ENCODE data around the gene GABBR2.
"Not testable (repeated sequence)": the region's sequence is repeated elsewhere in the genome, so short reads cannot be mapped to it uniquely, and the experiment has no call there.

The GABBR2 gene

DNA sequence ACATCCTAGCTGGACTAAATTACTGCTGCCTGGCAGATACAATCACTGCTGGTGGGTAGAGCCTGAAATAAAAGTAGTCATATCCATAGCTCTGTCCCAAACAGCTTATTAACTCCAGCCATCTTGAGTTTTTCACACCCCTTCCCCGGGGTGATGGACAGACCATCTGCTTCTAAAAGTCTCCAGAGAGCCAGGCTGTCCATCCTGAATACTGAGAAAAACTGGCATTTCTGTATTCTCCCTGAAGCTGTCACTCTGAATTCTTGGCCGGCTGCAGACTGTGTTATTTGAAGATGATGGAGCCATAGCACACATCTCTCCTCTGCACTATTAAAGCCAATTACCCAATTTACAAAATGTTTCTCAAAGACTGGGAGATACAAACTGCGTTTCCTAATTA lies 118.6 kb downstream of the GABBR2 start:
- DNase-seq: no peak

DNA sequence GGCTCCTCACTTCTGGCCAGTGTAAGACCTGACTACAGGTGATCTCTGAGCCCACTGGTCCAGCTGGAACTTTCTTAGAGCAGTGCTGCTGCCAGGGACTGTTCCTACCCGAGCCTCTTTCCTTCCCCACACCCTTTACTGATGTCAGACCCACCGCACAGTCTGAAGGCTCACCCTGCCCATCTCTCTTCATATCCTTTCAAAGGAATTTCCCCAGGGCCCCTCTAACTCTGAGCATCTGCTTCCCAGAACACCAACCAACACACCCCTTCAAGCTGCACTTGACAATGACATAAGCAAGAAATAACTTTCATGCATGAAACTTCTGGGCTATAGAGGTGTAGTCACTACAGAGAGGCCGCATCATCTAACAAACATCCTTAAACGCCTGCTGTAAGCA lies 119.6 kb downstream of the GABBR2 start:
- no peak for DNase-seq

DNA sequence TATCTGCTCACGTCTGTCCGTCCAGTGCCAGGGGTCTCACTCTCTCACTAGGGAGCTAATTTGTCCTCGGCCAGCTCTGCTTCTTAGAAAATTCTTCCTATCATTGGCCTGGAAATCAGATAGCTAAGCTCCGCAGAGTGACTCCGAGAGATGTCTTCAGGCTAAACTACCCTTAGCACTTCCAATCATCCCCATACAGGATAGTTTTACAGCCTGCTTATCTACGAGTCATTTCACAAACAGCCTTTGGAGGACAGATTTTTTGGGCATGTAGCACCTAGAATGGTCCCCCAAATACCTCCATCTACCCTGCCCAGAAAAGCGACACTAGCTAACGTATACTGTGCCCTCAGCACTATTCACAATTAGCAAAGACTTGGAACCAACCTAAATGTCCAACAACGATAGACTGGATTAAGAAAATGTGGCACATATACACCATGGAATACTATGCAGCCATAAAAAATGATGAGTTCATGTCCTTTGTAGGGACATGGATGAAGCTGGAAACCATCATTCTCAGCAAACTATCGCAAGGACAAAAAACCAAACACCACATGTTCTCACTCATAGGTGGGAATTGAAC lies 123.8 kb downstream of the GABBR2 start:
- DNase-seq: not testable (repeated sequence)

DNA sequence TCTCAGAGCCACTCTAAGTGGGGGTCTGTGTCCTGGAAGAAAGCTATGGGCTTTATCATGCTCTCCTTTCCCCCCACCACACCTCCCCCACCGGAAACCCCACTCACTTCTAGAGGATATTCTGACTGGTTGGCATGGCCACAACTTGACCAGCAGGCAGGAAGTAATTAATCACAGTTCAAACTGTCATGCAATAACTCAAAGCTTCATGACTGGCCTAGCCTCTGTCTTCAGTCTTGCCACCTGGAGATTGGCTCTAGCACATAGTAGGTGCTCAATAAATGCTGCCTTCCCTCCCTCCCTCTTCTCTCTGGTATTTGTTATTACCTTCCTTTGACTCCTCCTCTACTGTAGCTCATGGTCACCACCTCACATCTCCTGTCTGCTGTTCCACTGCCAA lies 124.7 kb downstream of the GABBR2 start:
- DNase-seq: no peak

DNA sequence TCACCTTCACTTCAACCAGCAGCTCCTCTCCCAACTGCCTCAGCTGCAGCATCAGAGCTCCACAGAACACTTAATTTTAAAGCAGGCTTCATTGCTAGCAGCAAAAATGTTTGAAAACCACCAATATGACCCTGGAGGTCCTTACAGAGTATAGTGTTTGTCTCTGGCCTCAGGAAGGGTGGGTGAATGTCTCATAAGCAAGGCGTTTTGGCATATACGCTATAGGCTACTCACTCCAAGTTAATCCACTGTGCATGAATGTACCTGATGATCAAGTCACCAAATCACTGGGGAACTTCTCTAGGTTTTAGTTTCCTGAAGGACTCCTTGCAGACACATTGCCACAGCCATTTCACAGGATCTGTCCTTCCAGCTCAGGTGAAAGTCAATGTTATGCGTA lies 125.3 kb downstream of the GABBR2 start:
- DNase-seq: no peak

DNA sequence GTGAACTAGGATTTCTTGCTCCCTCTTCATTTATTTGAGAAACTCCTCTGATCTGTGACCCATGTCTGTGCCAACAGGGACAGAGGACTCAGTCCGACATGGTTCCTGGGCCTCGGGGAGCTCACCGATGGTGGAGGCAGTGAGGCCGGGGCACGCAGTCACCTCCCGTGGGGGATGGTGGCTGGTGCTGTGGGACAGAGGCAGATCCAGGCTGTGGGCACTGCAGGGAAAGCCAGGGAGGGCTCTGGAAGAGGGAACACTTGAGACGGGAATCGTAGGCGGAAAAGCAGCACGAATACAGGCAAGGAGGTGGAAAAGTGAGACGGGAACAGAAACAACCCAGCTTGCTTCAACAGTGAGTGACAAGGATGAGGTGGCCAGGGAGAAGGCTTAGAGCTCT lies 127.8 kb downstream of the GABBR2 start:
- DNase-seq: no peak

DNA sequence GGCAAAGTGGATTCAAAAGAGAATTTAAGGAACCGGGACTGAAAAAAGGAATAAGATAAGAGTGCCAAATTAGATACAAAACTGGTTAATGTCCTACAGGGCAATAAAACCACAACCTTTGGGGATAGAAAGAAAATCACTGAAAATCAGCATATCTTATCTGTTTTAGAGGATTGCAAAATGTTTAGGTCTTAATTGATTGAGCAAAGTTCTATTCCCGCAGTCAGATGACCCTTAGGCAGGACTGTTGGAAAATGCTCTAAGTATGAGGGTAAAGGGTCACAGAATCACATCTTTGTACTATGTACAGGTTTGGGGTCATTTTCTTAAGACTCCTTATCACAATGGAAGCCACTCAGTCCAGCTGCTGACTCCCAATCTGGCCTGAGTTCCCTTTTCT lies 129.0 kb downstream of the GABBR2 start:
- no peak for DNase-seq

DNA sequence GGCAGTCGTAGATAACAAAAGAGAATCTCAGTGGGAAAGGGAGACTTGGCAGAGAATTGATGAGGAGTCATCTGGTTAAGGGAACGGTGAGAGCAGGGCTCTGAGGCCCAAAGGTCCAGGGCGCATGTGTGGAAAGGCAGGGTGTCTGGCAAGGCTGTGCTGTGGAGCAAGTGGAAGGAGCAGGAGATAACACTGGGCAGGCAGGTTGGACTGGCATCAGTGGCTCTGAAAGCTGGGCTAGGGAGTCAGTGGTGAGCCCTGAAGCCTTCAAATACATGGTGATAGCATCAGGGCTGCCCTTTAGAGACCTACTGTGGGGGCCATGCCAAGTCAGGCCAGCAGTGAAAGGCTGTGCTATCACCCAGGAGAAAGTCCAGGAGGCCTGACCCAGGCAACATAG lies 131.3 kb downstream of the GABBR2 start:
- DNase-seq: no peak

DNA sequence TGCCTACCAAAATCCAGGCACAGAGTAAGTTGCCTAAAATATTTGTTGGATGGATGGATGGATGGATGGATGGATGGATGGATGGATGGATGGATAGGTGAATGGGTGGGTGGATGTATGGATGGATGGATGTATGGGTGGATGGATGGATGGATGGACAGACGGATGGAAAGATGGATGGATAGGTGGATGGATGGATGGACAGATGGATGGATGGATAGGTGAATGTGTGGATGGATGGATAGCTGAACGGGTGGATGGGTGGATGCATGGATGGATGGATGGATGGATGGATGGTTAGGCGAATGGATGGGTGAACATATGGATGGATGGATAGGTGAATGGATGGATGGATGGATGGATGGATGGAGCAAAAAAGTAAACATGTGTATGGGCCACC lies 131.9 kb downstream of the GABBR2 start:
- DNase-seq: no peak

DNA sequence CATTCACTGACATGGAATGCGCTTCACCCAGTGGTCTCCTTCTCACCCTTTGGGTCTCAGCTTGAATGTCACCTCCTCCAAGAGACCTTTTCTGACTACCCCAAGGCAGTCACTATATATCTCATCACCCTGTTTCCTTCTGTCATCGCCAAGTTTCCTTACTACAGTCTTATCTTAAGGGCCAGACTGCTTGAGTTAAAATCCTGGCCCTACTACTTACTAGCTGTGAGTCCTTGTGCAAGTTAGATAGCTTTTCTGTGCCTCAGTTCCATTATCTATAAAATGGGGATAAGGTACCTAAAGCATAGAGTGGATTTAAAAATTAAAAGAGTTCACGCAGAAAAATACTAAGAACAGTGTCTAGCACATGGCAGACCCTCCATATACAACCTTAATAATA lies 132.4 kb downstream of the GABBR2 start:
- DNase-seq: no peak

DNA sequence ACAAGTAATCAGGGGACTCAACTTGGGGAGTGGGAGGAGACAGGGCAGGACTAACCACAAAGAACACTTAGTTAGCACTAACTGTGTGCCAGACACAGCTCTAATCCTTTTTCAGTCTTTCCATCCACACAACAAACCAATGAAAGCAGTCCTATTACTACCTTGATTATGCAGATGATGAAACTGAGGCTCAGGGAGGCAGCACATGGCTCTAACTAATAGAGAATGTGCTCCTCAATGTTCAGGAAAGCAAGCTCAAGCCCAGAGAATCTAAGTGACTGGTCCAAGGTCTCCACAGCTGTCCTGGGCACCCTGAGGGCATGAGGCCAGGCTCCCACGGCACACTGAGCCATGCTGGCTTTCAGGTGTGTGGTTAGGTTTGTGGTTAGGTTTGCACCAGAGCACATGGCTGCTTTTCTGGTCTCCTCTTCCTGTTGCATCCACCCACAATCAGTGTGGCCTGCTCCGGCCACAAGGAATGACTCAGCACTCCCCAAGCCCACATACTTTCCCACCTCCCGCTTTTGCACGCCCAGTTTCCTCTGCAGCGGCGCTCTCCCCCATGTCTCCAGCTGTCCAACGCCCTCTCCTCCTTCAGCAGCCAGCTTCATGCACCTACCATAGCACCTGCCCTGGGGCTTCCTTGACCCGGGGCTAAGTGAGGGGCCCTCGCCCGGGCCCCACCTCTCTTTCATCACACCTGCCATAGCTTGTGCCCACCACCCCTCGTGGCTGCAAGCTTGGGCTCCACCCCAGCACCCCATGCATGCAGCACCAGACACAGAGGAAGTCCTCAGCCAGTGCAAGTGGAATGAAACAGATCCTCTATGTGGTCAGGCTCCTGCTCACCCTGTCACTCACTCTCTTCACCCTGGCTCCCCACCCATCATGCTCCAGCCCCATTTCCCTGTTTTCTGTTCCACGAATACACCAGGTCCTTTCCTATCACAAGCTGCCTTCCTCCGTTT lies 133.1 kb downstream of the GABBR2 start:
- DNase-seq: no peak

DNA sequence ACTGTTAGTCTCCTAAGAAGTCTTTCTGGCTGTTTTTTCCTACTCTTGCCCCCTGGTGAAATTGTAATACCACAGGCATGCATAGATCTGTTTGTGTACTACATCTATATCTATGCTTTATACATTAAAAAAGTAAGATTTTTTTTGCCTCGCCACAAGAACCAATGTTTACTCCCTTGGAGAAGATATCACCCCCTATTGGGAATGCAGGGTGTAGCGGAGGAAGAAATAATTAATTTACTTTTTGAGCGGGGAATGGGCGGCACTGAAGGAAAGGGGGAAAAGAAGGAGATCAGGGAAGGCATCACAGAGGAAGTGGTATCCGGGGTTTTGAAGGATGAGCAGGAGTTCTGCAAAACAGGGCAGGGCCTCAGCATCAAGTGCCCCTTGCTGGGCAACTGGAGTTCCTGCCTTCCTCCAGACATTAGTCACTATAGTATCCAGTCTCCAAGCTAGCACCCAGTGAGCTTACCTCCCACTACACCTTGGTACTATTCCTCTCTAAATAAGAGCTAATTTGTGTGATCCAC lies 134.9 kb downstream of the GABBR2 start:
- DNase-seq: no peak

DNA sequence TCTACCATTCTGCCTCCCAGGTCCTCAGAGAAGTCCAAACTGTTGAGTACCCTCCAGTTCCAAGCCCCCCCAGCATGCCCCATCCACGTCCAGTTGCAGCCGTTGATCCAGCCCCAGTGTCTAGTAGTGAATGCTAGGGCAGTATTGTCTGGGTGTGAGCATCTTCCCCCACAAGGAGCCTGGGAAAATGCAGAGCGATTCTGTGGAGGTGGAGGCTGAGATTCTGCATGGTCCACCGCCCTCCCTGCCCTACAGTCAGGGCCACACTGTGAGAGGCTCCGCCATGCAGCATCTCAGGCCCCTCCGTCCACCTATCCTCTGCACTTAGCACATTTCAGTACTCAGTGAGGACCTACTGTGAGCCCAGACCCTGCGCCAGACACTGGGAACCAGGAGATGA lies 135.9 kb downstream of the GABBR2 start:
- no peak for DNase-seq

DNA sequence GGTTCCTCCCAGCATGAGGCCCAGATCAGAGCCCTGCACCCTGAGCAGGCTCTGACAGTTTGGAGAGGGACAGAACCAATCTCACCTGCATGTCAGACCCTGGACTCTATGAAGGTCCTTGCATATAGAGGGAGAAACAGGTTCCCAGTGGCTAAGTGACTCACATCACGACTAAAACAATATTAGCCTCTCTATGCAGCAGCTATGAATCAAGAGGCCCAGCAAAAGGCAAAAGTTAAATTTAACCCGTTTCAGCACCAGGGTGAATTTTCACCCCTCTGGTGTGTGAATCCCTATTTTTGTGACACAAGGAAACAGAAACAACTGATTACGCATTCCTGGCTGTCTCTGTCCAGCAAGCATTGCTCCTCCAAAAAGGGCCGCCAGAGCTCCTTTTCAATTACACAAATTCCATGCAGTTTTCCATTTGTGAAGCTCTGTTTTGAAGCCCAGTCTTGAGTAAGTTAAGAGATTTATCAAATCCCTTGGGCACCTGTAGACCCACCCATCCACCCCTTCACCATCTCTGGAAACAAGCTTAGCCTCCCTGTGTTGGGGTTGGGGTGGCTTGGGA lies 136.6 kb downstream of the GABBR2 start:
- no peak for DNase-seq

DNA sequence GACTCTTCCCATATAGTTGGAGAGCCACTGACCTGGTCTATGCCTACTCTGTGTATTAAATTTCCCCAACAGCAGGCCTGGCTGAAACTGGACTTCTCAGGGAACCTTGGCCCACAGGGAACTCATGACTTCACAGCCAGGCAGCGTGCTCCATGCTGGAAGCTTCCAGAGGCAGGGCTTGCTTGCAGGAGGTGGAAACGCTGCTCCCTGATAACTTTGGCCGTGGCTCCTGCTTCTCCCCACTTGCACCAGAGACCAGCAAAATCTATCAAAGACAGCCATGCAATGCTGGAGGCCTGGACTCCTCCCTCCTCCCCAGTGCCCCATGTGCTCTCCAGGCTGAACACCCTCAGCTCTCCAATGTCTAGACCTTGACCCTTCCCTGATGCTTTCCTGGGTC lies 137.1 kb downstream of the GABBR2 start:
- DNase-seq: no peak

DNA sequence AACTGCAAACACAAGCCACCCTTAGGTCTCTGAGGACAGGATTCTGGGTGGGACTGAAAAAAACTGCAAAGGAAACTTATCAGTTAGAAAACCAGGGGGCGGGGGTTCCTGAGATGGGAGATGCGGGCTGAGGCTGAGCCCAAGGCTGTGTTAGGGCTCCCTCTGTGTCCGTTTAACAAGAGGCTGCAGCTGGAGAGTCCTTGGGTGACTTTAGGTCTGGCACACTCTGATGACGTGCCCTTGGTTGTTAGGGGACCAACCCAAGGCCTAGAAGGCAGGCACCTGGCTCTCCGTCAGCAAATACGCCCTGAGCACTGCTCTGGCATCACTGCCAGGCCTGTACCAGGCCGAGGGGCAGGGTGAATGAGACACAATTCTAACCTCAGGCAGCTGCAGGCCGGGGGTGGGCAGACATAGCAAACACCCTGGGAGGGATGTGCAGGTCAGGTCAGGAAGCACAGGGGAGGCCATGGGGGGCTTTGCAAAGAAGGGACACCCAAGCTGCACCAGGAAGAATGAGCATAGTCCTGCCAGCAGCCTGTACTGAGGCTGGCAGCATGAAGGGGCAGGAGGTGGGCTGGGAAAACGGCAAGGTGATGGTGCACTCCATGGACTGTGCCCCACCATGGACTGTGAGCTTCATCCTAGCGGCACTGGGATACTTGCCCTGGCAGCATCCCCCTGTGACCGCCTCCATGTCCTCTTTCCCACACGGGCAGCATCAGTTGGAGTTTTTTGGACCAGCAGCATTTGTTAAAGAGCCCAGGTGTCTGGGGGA lies 137.9 kb downstream of the GABBR2 start:
- DNase-seq: no peak

DNA sequence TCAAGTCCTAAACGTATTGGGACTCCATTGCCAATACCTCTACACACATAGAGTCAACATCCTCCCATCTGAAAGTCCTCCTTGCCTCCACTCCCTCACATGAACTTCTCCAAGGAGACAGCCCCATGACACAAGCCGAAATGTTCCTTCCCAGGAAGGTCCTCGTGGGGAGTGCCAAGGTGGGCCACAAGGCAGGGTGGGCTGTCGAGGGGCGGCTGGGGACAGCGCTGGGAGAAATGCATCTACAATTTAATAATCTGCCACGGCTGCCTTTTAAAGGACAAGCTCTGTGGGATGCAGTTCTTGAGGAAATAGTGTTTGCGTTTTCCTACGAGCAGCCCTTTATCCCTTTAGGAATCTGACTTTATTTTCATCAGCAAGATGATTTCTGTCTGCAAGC lies 138.7 kb downstream of the GABBR2 start:
- no peak for DNase-seq

DNA sequence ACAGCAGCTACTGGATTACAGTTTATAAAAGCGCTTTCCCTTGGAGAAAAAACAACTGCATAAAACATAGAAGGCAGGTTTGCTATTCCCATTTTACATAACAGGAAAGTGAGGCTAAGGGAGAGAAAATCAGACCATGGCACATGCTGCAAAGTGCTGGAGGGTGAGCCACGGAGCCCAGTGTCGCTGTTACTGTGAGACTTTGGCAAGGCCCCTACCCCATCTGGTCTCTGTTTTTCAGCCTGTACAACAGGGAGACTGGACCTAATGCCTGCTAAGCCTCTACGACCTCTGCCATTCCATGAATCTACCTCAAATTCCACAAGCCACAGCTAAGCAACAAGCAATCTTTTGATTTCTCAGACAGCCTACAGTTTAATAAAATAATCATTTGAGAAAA lies 139.2 kb downstream of the GABBR2 start:
- DNase-seq: no peak

DNA sequence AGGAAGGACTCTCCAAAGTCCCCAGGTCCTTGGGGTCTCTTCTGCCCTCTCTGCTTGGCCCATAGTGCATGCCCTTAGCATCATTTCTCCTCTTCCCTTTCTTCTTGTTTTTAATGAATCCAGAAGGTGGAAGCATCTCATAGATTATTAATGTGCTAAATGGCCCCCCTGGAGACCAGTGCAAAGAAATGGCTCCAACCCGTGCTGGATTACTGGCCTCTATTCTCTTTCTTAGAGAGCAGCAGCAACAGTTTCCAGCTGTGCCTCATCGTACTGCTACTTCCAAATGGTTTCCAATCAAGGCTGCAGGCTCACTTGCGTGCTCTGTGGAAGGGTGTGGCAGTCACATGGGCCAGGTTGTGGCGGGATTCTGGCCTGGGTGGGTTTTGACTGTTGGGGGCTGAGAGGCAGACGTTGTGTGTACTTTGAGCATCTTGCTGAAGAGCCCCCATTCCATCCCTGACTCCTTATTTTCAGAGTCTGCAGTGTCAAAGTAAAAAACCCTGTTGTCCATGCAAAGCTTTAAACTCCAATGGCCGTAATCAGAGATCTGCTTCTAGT lies 139.7 kb downstream of the GABBR2 start:
- DNase-seq: no peak

DNA sequence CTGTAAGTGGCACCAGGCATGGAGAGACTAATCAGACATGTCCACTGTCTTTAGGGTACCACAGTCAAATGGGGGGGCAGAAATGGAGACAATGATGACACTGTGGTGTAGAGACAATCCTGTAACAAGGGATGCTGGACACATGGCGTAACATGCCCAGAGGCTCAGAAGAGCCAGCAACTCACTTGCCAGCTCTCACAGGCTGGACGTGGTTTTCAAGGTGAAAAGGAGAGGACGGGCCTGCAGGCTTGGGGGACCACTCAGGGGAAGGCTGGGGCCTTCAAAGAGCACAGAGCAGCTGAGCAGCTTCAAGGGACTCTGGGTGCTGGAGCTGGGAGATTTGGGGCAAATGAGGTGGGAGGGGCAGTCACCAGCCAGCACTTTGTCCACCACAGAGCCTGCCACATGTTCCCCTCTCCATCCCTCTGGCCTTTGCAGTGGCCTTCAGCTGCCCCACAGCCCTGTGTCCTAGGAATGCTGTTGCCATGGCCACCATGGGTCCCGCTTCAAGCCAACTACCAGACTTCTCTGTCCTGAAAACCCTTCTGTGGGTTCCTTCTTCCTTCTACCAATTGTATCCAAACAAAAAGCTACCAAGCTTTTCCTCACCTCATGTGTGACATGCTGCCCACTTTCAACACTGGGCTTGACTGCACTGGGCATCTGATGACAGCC lies 140.4 kb downstream of the GABBR2 start:
- no peak for DNase-seq

DNA sequence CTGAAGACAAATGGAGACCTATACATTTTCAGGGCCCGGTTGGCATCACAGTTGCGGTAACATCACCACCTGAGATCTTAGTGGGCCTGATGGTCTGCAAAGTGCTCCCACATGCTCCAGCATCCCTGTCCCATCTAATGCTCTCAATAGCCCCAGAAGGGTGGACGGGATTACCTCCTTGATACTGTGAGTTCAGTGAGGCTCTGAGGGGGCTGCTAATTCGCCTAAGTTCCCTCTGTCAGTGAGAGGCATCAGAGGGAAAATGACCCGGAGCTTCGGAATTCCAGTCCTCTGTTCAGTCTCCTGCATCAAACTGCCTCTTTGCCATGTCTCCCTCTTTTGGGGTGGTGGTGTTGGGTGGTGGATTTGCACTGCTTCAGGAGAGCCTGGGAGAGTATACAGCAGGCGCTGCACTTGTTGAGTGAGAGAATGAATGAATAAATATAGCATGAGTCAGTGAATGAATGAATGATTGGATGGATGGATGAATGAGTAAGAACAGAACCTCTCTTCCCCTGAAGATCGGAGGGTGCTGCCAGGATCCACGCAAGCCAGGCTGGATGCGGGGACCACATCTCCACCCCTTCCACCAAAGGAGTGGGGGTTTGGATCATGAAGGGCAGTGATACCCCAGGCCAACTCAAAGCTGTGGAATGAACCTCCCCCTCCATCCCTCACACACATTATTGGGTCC lies 141.0 kb downstream of the GABBR2 start:
- DNase-seq: no peak
